ENCODE results near the gene KCNE1.

DNA sequence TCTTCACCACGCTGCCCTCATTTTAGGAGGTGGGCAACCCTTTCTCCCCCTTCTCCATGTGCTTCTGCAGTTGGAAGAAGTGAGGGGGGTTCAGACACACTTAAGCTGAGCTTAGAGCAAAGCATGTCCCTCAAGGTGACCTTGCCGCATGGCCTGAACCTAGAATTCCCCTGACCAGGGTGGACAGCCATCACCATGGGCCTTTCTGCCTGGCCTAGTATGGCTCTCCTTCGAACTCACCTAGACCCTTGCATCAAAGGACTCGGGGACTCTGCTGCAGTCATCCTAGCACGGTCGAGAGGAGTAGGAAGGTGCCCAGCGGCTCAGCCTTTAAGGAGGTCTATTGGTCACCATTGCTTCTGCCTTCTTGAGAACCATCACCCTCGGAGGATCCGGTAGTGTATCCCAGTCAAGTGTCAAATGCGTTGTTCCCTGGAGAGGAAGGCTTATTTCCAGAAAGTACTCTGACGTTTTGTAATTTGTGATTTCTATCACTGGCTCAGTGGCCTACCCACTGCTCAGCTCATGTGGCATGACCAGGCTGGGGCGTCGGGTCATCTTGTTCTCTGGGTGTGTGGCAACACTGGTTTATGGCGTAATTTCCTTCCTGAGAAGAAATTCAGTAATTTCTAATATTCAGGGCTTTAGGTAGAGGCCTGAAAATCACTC lies at the start of gene KCNE1:
- TF ChIP-seq CEBPB (IDR thresholded peaks at IDR 0.05) (no peak), CTCF (IDR thresholded peaks at IDR 0.05) (no peak), ZC3H11A (IDR thresholded peaks at IDR 0.05) (no peak), ZFP36 (IDR thresholded peaks at IDR 0.05; ENCODE audit: borderline replicate concordance, partially characterized antibody) (no peak), PHF8 (IDR thresholded peaks at IDR 0.05; ENCODE audit: borderline replicate concordance, low read depth) (no peak), JUN (IDR thresholded peaks at IDR 0.05) (no peak), REST (IDR thresholded peaks at IDR 0.05) (no peak), EP300 (IDR thresholded peaks at IDR 0.05) (no peak)

Measured in A549 (cell line).